MM.1S (cell line): Measurements from ENCODE around the gene ANKRD1.

ENCODE experiments used
- DNase-seq: peaks from one replicate; pipeline ENCODE4 v3.0.0-alpha.2; 2015
- H2AFZ ChIP-seq: fragments of 300-600 bp; sonication (generic); 2 replicates; pipeline ENCODE4 v1.6.0; 2016; ENCODE audit warnings: antibody characterized with exemption, low read length
- H3F3A ChIP-seq: fragments of 300-600 bp; sonication (generic); 2 replicates; pipeline ENCODE4 v1.6.1; 2016; ENCODE audit warnings: mild to moderate bottlenecking, antibody characterized with exemption, low read length, moderate library complexity, mixed read lengths; ENCODE audit not compliant: insufficient read depth
- H3K27ac ChIP-seq: fragments of 300-600 bp; sonication (generic); 2 replicates; pipeline ENCODE4 v1.5.1; 2016; ENCODE audit warnings: mild to moderate bottlenecking, low read length
- H3K27me3 ChIP-seq: fragments of 300-600 bp; sonication (generic); replicated peaks from 2 replicates; pipeline ENCODE4 v1.6.0; 2016; ENCODE audit warnings: low read length; ENCODE audit not compliant: insufficient read depth
- H3K36me3 ChIP-seq: fragments of 300-600 bp; sonication (generic); replicated peaks from 2 replicates; pipeline ENCODE4 v1.6.1; 2016; ENCODE audit warnings: mild to moderate bottlenecking, low read length, mixed read lengths; ENCODE audit not compliant: insufficient read depth
- H3K4me1 ChIP-seq: fragments of 300-600 bp; sonication (generic); 2 replicates; pipeline ENCODE4 v1.6.1; 2016; ENCODE audit warnings: low read length, mixed read lengths
- H3K4me2 ChIP-seq: fragments of 300-600 bp; sonication (generic); 2 replicates; pipeline ENCODE4 v1.6.0; 2016; ENCODE audit warnings: low read depth, low read length
- H3K4me3 ChIP-seq: fragments of 300-600 bp; sonication (generic); 2 replicates; pipeline ENCODE4 v1.5.1; 2016; ENCODE audit warnings: low read length, mixed read lengths
- H3K79me2 ChIP-seq: fragments of 300-600 bp; sonication (generic); 2 replicates; pipeline ENCODE4 v1.6.1; 2016; ENCODE audit warnings: mixed run types, low read length, mixed read lengths
- H3K9ac ChIP-seq: fragments of 300-600 bp; sonication (generic); 2 replicates; pipeline ENCODE4 v1.6.1; 2016; ENCODE audit warnings: low read length, mixed read lengths
- H3K9me2 ChIP-seq: fragments of 300-600 bp; sonication (generic); replicated peaks from 2 replicates; pipeline ENCODE4 v1.6.1; 2016; ENCODE audit warnings: mild to moderate bottlenecking, low read length, mixed read lengths; ENCODE audit not compliant: insufficient read depth
- H3K9me3 ChIP-seq: fragments of 300-600 bp; sonication (generic); replicated peaks from 2 replicates; pipeline ENCODE4 v1.6.1; 2016; ENCODE audit warnings: mild to moderate bottlenecking, low read length, mixed read lengths; ENCODE audit not compliant: insufficient read depth
- H4K20me1 ChIP-seq: fragments of 300-600 bp; sonication (generic); 2 replicates; pipeline ENCODE4 v1.6.1; 2016; ENCODE audit warnings: mild to moderate bottlenecking, low read length, moderate library complexity, mixed read lengths; ENCODE audit not compliant: insufficient read depth
- EZH2 ChIP-seq: fragments of 300-600 bp; sonication (generic); optimal IDR thresholded peaks from 2 replicates; pipeline ENCODE3; 2017; ENCODE audit warnings: low read depth, mild to moderate bottlenecking, antibody characterized with exemption, low read length, mixed read lengths
- EZH2phosphoT487 ChIP-seq: fragments of 300-600 bp; sonication (generic); IDR thresholded peaks from 2 replicates; pipeline ENCODE4 v1.6.1; 2018; ENCODE audit warnings: antibody characterized with exemption, low read length
- TF ChIP-seq, protein P1 (sequence below): fragments of 300-600 bp; sonication (generic); IDR thresholded peaks from 2 replicates; pipeline ENCODE4 v1.5.1; 2016; ENCODE audit warnings: antibody characterized with exemption, low read length, mixed read lengths

Gene ANKRD1

DNA sequence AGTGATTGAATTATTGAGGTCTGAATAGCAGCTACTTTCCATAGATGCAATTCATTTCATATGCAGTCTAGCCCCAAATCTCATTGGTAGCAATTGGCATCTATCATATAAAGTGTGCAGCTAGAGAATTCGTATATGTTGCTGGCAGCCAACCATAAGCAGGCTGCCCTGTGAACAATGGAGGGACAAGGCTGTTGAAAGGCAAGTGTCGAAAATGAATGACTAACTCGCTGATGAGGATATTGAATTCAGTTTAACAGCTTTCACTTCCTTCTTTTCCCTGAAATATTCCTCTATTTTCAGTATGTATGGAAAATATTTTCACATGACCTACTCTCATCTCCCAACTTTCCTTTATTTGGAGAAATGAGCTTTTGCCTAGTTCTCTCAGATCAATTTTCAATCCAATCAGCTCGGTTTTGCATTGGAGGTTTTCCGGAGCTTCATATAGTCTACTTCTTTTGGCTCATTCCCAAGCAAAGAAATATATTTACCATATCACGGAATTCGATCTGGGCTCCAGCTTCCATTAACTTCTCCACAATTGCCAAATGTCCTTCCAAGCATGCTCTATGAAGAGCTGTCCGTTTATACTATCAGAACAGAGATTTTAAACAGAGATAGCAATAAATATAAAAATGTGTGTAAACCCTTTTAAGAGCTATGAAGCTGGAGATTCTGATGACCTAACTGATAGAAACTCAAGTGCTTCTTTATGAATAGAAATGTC lies 3.5 kb downstream of the ANKRD1 start:
- no peaks in the 10 kb centered on the region for H3K79me2 ChIP-seq
- no peak for DNase-seq
- no peak overlapping the region for H3K4me2 ChIP-seq
- H2AFZ ChIP-seq: no peak overlapping the region
- H3K4me3 ChIP-seq: no peak overlapping the region
- no peaks in the 10 kb centered on the region for H4K20me1 ChIP-seq
- no peak overlapping the region for H3K9ac ChIP-seq
- no peaks in the 10 kb centered on the region for H3K27me3 ChIP-seq
- no peaks in the 10 kb centered on the region for H3K36me3 ChIP-seq
- no peak overlapping the region for H3K27ac ChIP-seq
- no peaks in the 10 kb centered on the region for H3K9me3 ChIP-seq
- TF ChIP-seq EZH2phosphoT487: no peak
- no peak for TF ChIP-seq EZH2
- TF ChIP-seq, protein P1, sequence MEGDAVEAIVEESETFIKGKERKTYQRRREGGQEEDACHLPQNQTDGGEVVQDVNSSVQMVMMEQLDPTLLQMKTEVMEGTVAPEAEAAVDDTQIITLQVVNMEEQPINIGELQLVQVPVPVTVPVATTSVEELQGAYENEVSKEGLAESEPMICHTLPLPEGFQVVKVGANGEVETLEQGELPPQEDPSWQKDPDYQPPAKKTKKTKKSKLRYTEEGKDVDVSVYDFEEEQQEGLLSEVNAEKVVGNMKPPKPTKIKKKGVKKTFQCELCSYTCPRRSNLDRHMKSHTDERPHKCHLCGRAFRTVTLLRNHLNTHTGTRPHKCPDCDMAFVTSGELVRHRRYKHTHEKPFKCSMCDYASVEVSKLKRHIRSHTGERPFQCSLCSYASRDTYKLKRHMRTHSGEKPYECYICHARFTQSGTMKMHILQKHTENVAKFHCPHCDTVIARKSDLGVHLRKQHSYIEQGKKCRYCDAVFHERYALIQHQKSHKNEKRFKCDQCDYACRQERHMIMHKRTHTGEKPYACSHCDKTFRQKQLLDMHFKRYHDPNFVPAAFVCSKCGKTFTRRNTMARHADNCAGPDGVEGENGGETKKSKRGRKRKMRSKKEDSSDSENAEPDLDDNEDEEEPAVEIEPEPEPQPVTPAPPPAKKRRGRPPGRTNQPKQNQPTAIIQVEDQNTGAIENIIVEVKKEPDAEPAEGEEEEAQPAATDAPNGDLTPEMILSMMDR: no peak
- no peaks in the 10 kb centered on the region for H3K9me2 ChIP-seq
- no peaks in the 10 kb centered on the region for H3F3A ChIP-seq
- no peaks in the 10 kb centered on the region for H3K4me1 ChIP-seq

DNA sequence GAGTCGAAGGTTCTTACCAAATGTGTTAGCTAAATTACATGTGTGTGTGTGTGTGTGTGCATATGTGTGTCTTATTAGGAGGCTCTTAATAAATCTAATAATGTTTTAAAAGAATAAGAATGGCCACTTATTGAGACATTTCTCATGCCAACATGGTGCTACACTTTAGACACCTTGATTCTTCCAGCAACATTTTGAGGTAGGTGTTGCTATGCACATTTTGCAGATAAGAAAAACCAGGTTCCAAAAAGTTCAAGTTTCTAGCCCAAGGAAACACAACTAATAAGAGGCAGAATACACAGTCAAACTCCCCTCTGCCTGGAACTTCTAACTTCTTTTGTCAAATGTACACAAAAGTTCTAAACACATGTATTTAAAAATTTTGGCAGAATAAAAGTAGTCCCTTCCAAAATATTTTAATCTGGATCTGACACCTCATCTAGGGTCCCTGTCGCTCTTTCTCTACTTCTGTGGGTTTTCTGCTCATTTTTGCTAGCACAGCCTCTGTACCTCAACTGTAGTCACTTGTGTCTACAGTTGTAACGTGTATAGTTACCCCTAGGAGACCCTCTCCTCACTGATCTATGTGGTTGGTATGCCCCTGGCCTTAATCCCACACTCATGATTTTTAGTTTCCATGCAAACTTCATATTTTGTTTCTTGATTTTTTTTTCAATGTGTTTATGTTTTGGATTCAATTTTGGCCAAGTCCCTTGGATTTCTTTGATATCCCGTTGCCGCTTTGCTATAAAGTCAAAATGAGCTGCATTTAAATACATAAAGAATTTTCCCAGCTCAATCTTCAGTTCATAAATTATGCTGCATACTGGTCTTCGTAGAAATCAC lies 4.3 kb downstream of the ANKRD1 start:
- no peaks in the 10 kb centered on the region for H3K9me2 ChIP-seq

DNA sequence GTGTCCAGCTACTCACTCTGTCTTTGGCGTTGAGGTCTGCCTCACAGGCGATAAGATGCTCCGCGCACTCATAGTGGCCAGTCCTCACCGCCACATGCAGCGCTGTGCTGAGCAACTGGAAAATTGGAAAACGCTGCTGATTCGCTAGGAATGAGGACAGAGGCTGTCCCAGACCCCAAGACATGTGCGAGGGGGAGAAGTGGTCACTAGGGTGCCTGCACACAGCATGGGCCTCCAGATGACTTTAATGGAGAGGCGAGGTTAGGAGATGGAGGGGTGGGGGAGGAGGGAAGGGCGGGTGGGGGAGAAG lies 5.2 kb downstream of the ANKRD1 start:
- H3K9me2 ChIP-seq: no peaks in the 10 kb centered on the region
- no peaks in the 10 kb centered on the region for H3K27me3 ChIP-seq
- H4K20me1 ChIP-seq: no peaks in the 10 kb centered on the region
- no peaks in the 10 kb centered on the region for H3F3A ChIP-seq
- no peak overlapping the region for H2AFZ ChIP-seq
- no peak overlapping the region for H3K9ac ChIP-seq
- H3K9me3 ChIP-seq: no peaks in the 10 kb centered on the region
- TF ChIP-seq EZH2 (no peak), EZH2phosphoT487 (no peak)
- TF ChIP-seq, protein P1: no peak
- no peak overlapping the region for H3K27ac ChIP-seq
- H3K4me3 ChIP-seq: no peak overlapping the region
- H3K4me1 ChIP-seq: no peaks in the 10 kb centered on the region
- H3K36me3 ChIP-seq: no peaks in the 10 kb centered on the region
- DNase-seq: no peak
- H3K79me2 ChIP-seq: no peaks in the 10 kb centered on the region
- H3K4me2 ChIP-seq: no peak overlapping the region

More for the DNA sequence above, 4.3 kb downstream of the ANKRD1 start:
- H3K79me2 ChIP-seq: no peaks in the 10 kb centered on the region
- H3F3A ChIP-seq: no peaks in the 10 kb centered on the region
- no peaks in the 10 kb centered on the region for H3K27me3 ChIP-seq
- no peaks in the 10 kb centered on the region for H3K4me1 ChIP-seq
- no peak overlapping the region for H3K9ac ChIP-seq
- H2AFZ ChIP-seq: no peak overlapping the region
- H3K4me3 ChIP-seq: no peak overlapping the region
- H3K4me2 ChIP-seq: no peak overlapping the region
- DNase-seq: no peak
- H4K20me1 ChIP-seq: no peaks in the 10 kb centered on the region
- no peaks in the 10 kb centered on the region for H3K9me3 ChIP-seq
- no peaks in the 10 kb centered on the region for H3K36me3 ChIP-seq
- H3K27ac ChIP-seq: no peak overlapping the region
- TF ChIP-seq, protein P1: no peak
- TF ChIP-seq EZH2 (no peak), EZH2phosphoT487 (no peak)
